ENCODE results near the gene IQCC.

IQCC gene

DNA sequence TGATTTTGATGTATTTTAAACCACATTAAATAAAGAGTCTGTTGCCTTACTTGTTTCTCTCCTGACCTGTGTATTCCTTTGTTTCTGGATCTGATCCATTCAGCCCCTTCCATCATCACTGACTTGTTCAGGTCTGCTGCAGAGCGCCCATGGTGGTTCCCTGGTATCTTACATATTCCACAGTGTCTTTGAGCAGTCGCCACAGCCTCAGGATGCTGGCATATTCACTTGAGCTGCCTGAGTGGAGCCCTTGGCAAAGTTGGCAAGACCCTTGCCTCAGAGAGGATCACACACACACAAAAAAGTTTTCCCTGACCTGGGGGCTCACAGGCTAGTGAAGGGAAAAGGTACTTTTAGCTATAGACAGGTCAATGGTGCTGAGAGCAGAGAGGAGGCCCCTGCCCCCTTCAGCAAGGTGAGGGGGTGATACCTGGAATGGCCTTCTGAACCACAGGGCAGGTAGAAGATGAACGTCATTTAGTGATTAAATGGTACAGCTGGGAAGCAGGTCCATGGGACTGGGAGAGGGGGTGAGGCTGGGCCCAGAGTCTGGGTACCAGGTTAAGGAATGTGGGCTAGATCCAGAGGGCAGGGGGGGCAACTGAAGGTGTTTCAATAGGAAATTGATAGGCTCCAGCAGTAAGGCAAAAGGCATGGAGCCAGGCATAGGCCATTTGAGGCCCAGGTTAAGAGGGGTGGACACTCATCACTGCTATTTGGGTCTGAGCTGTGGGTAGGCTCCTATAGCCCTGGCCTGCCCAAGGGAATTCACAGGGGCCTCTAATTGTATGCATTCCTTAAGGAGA lies 7.0 kb upstream of the IQCC start:
- no peak overlapping the region for H3K4me3 ChIP-seq (ENCODE audit: low read length)
- no peak overlapping the region for H3K9ac ChIP-seq (ENCODE audit: low read length)
- H3K36me3 ChIP-seq (ENCODE audit: control insufficient read depth, insufficient read depth, low read length): peaks cover 24% of the 10 kb centered on the region
- no peak overlapping the region for H3K27ac ChIP-seq (ENCODE audit: low read depth, low read length)
- H3K27me3 ChIP-seq (ENCODE audit: control insufficient read depth, insufficient read depth, low read length): no peaks in the 10 kb centered on the region
- peaks cover 18% of the 10 kb centered on the region for H3K4me1 ChIP-seq (ENCODE audit: control insufficient read depth, insufficient read depth, low read length)

- Histone ChIP-seq H3K4me1 (ENCODE audit: control insufficient read depth, insufficient read depth, low read length) (peaks cover 18% of the 10 kb centered on the region), H3K4me3 (ENCODE audit: low read length) (no peak overlapping the region), H3K27ac (ENCODE audit: low read depth, low read length) (no peak overlapping the region), H3K9ac (ENCODE audit: low read length) (no peak overlapping the region), H3K36me3 (ENCODE audit: control insufficient read depth, insufficient read depth, low read length) (peaks cover 19% of the 10 kb centered on the region), H3K27me3 (ENCODE audit: control insufficient read depth, insufficient read depth, low read length) (no peaks in the 10 kb centered on the region)
These were observed 6.3 kb upstream of the IQCC start for GRCh38 chr1:32199043-32199716.

DNA sequence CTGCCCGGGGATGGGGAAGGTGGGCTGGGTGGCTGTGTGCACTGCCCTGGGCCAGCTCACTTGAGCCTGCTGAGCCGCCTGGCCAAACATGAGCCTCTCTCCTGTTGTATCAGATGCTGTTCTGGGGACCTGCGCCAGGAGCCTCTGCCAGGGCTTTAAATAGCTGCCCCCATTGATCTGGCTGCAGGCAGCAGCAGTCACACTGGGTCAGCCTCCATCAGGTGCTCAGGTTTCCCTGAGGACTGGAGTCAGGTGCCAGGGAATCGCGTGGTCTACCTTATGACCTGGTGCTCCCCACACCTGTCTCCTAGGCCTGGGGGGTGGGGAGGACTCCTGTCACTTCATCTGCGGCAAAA lies 5.8 kb upstream of the IQCC start:
- Histone ChIP-seq H3K9ac (ENCODE audit: low read length) (no peak overlapping the region), H3K4me1 (ENCODE audit: control insufficient read depth, insufficient read depth, low read length) (peaks cover 18% of the 10 kb centered on the region), H3K27ac (ENCODE audit: low read depth, low read length) (peak overlapping the region; percentile 91), H3K4me3 (ENCODE audit: low read length) (peak overlapping the region; percentile 74), H3K27me3 (ENCODE audit: control insufficient read depth, insufficient read depth, low read length) (no peaks in the 10 kb centered on the region), H3K36me3 (ENCODE audit: control insufficient read depth, insufficient read depth, low read length) (peaks cover 16% of the 10 kb centered on the region)

GRCh38 chr1:32200226-32201010 lies 5.1 kb upstream of the IQCC start, which contains the start of gene CCDC28B:
TSS of gene CCDC28B (plus strand) at chr1:32200595. CDS start at chr1:32201936, 1,341 bp downstream.
- Histone ChIP-seq H3K27ac (ENCODE audit: low read depth, low read length) (peak within 1 kb of the TSS; percentile 91), H3K4me1 (ENCODE audit: control insufficient read depth, insufficient read depth, low read length) (peaks cover 21% of the 10 kb centered on the region), H3K27me3 (ENCODE audit: control insufficient read depth, insufficient read depth, low read length) (no peaks in the 10 kb centered on the region), H3K4me3 (ENCODE audit: low read length) (peak within 1 kb of the TSS; percentile 74), H3K9ac (ENCODE audit: low read length) (peak within 1 kb of the TSS; percentile 53), H3K36me3 (ENCODE audit: control insufficient read depth, insufficient read depth, low read length) (peaks cover 9% of the 10 kb centered on the region)

GRCh38 chr1:32201011-32201855 lies 4.2 kb upstream of the IQCC start:
- peak overlapping the region; percentile 10 for H3K9ac ChIP-seq (ENCODE audit: low read length)
- H3K4me1 ChIP-seq (ENCODE audit: control insufficient read depth, insufficient read depth, low read length): peaks cover 26% of the 10 kb centered on the region
- H3K4me3 ChIP-seq (ENCODE audit: low read length): peak overlapping the region; percentile 74

GRCh38 chr1:32204943-32205361 lies 519 bp upstream of the IQCC start:
- Histone ChIP-seq H3K4me3 (ENCODE audit: low read length) (peak overlapping the region; percentile 88), H3K4me1 (ENCODE audit: control insufficient read depth, insufficient read depth, low read length) (peaks cover 21% of the 10 kb centered on the region), H3K9ac (ENCODE audit: low read length) (peak overlapping the region; percentile 94)

More at GRCh38 chr1:32201011-32201855, 4.2 kb upstream of the IQCC start:
- no peaks in the 10 kb centered on the region for H3K27me3 ChIP-seq (ENCODE audit: control insufficient read depth, insufficient read depth, low read length)
- H3K27ac ChIP-seq (ENCODE audit: low read depth, low read length): peak overlapping the region; percentile 91
- peaks cover 6% of the 10 kb centered on the region for H3K36me3 ChIP-seq (ENCODE audit: control insufficient read depth, insufficient read depth, low read length)

DNA sequence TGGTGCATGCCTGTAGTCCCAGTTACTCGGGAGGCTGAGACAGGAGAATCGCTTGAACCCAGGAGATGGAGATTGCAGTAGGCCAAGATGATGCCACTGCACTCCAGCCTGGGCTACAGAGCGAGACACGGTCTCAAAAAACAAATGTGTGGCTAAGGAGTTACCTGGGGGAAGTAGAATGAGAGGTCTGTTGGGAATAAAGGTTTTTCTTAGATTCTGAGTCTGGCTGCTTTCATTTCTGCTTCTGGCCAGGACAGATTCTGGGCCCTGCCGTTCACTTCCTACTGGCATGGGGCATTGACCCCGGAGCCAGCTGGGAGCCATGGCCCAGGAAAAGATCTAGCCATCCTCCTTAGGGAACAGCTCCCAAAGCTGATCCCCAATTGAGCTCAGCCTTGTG lies 3.0 kb downstream of the IQCC start:
- H3K4me1 ChIP-seq (ENCODE audit: control insufficient read depth, insufficient read depth, low read length): peaks cover 10% of the 10 kb centered on the region
- no peak overlapping the region for H3K9ac ChIP-seq (ENCODE audit: low read length)
- no peak overlapping the region for H3K4me3 ChIP-seq (ENCODE audit: low read length)
- H3K27me3 ChIP-seq (ENCODE audit: control insufficient read depth, insufficient read depth, low read length): no peaks in the 10 kb centered on the region
- H3K36me3 ChIP-seq (ENCODE audit: control insufficient read depth, insufficient read depth, low read length): no peaks in the 10 kb centered on the region
- H3K27ac ChIP-seq (ENCODE audit: low read depth, low read length): no peak overlapping the region

More at GRCh38 chr1:32204943-32205361, 519 bp upstream of the IQCC start:
- Histone ChIP-seq H3K27ac (ENCODE audit: low read depth, low read length) (no peak overlapping the region), H3K36me3 (ENCODE audit: control insufficient read depth, insufficient read depth, low read length) (no peaks in the 10 kb centered on the region), H3K27me3 (ENCODE audit: control insufficient read depth, insufficient read depth, low read length) (no peaks in the 10 kb centered on the region)

GRCh38 chr1:32208891-32209328 lies 3.4 kb downstream of the IQCC start, which contains the start of gene DCDC2B:
TSS of gene DCDC2B (plus strand) at chr1:32209089. CDS start at chr1:32209094, 5 bp downstream.
- no peak within 1 kb of the TSS for H3K27ac ChIP-seq (ENCODE audit: low read depth, low read length)
- no peak within 1 kb of the TSS for H3K9ac ChIP-seq (ENCODE audit: low read length)
- no peaks in the 10 kb centered on the region for H3K27me3 ChIP-seq (ENCODE audit: control insufficient read depth, insufficient read depth, low read length)
- no peak within 1 kb of the TSS for H3K4me3 ChIP-seq (ENCODE audit: low read length)
- H3K4me1 ChIP-seq (ENCODE audit: control insufficient read depth, insufficient read depth, low read length): peaks cover 10% of the 10 kb centered on the region
- no peaks in the 10 kb centered on the region for H3K36me3 ChIP-seq (ENCODE audit: control insufficient read depth, insufficient read depth, low read length)

DNA sequence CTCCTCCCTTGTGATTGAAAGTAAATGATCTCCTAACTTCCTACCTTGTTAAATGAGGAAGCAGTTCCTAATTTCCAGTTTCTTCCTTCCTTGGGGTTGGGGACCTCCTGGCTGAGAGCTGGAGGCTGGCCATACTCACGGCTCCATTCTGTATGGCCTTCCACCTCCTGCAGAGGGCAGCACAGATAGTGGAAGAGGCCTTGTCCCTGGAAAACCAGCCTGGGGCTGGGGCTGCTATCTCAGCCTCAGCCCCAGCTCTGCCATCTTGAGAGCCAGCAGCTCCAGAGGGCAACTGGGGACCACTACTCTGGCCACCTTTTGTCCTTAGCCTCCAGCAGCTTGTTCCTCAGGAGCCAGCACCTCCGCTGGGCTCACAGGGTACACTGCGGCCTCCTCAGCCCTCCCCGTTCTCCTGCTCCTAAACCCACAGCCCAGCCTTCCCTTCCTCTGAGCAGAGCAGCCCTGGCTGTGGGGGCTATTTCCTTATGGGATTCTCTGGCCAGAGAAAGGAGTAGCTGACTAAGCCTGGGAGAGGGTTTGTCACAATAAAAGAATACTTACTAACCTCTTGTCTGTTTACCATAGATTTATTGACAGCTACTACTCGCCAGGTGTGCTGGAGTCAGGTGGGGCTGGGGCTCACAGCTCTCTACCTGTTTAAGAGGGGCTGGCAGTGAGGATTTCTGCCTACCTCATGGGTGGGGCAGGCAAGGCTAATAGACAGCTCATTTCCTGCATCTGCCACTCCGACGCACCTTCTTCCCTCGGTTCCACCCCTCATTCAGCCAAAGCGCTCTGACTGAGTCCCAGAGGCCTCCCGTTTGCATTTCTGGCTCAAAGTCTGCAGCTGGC lies 10.4 kb downstream of the IQCC start:
- H3K4me3 ChIP-seq (ENCODE audit: low read length): no peak overlapping the region
- H3K4me1 ChIP-seq (ENCODE audit: control insufficient read depth, insufficient read depth, low read length): peaks cover 2% of the 10 kb centered on the region
- H3K27me3 ChIP-seq (ENCODE audit: control insufficient read depth, insufficient read depth, low read length): no peaks in the 10 kb centered on the region
- H3K36me3 ChIP-seq (ENCODE audit: control insufficient read depth, insufficient read depth, low read length): peaks cover 20% of the 10 kb centered on the region
- H3K9ac ChIP-seq (ENCODE audit: low read length): no peak overlapping the region
- no peak overlapping the region for H3K27ac ChIP-seq (ENCODE audit: low read depth, low read length)

- no peak overlapping the region for H3K27ac ChIP-seq (ENCODE audit: low read depth, low read length)
- no peak overlapping the region for H3K4me3 ChIP-seq (ENCODE audit: low read length)
- H3K4me1 ChIP-seq (ENCODE audit: control insufficient read depth, insufficient read depth, low read length): peaks cover 7% of the 10 kb centered on the region
- H3K27me3 ChIP-seq (ENCODE audit: control insufficient read depth, insufficient read depth, low read length): no peaks in the 10 kb centered on the region
- H3K36me3 ChIP-seq (ENCODE audit: control insufficient read depth, insufficient read depth, low read length): peaks cover 20% of the 10 kb centered on the region
- no peak overlapping the region for H3K9ac ChIP-seq (ENCODE audit: low read length)
These were observed 11.1 kb downstream of the IQCC start for GRCh38 chr1:32216566-32216965.

DNA sequence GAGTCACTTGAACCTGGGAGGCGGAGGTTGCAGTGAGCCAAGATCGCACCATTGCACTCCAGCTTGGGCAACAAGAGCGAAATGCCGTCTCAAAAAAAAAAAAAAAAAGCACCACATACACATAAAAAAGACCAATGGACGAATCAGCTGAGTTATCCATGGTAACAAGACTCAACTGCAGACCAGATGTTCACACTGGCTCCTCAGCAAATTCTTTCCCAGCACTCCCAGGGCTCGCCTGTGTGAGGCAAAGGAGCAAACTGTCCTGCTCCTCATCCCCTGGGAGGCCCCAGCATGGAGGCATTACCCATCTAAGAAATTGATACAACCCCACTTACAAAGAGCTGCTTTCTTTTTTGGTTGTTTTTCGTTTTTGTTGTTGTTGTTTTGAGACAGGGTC lies 13.6 kb downstream of the IQCC start:
- Histone ChIP-seq H3K4me3 (ENCODE audit: low read length) (no peak overlapping the region), H3K9ac (ENCODE audit: low read length) (no peak overlapping the region), H3K4me1 (ENCODE audit: control insufficient read depth, insufficient read depth, low read length) (peaks cover 12% of the 10 kb centered on the region), H3K27ac (ENCODE audit: low read depth, low read length) (no peak overlapping the region), H3K36me3 (ENCODE audit: control insufficient read depth, insufficient read depth, low read length) (peaks cover 20% of the 10 kb centered on the region), H3K27me3 (ENCODE audit: control insufficient read depth, insufficient read depth, low read length) (no peaks in the 10 kb centered on the region)
